ENCODE data around the gene ILF3.

The ILF3 gene

GRCh38 chr19:10653732-10654609, at the start of gene ILF3:
TSS of gene ILF3 (plus strand) at chr19:10654346. CDS start at chr19:10670606, 16,260 bp downstream.
- DNase-seq = peak; percentile 98

DNA sequence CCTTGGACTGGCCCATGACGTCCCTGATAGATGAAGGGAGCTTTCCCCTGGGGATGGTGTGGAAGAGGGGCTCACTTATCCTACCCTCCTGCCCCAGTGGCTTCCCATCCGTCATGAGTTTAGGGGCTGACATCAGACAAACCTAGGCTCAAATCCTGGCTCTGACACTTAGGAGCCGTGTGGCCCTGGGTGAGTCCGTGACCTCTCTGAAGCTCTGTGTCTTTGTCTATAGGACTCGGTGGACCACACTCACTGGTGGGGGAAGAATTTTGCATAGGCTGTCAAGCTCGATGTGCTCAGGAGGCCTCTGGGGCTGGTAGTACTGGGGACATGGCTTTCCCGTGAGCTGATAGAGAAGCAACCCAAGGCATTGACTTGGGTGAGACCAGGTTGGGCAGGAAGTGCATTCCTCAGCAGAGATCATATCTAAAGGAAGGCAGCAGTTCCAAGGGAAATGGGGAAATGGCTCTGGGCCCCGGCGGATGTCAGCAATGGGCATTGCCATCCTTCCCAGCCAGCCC, 49.6 kb upstream of the ILF3 start:
- no peak for DNase-seq

- no peak for DNase-seq
Observed at GRCh38 chr19:10611907-10612306, 42.2 kb upstream of the ILF3 start.

- no peak for DNase-seq
Observed at GRCh38 chr19:10612499-10613119, 41.5 kb upstream of the ILF3 start.

GRCh38 chr19:10615429-10616023, 38.6 kb upstream of the ILF3 start:
- no peak for DNase-seq

DNA sequence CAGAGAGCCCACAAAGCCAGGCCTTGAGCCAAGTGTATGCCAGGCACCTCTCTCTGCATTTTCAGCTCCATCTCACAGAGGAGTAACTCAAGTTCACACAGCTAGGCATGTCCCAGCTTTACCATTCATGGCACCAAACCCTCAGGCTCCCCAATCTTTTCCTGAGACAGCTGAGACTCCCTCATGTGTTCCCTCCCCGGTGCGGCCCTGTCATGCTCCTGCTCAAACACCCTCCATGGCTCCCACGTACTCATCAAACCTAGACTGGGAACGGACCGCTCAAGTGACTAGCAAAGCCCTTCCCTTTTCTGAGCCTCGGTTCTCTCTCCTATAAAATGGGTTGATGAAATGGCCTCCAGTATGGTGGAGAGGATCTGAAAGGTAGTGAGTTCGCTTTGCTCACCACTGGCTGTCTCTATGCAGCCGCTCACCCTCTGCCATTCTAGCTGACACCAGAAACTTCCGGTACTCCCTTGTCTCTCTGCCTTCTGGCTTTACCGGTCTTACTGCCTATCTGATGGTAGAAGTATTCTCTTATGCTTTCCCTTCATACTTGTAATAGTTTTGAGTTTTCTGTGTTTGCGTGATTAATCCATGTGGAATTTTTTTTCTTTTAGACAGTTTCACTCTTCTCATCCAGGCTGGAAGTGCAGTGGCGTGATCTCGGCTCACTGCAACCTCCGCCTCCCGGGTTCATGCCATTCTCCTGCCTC, 36.6 kb upstream of the ILF3 start:
- DNase-seq = no peak

- DNase-seq = no peak
Observed at GRCh38 chr19:10618846-10619245, 35.3 kb upstream of the ILF3 start.

GRCh38 chr19:10620786-10621185, 33.4 kb upstream of the ILF3 start:
- no peak for DNase-seq

DNA sequence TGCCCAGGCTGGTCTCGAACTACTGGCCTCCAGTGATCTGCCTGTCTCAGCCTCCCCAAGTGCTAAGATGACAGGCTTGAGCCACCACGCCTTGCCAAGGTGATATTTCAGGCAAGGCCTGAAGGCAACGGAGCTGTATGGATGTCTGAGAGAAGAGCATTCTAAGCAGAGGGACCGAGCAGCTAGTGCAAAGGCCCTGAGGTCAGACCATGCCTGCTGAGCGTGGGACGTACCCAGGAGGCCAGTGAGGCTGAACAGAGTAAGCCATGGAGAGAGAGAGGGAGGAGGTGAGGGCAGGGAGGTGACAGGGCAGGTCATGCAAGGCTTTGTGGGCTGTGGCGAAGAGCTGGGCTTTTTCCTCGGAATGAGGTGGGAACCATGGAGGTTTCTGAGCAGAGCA, 32.2 kb upstream of the ILF3 start:
- no peak for DNase-seq

DNA sequence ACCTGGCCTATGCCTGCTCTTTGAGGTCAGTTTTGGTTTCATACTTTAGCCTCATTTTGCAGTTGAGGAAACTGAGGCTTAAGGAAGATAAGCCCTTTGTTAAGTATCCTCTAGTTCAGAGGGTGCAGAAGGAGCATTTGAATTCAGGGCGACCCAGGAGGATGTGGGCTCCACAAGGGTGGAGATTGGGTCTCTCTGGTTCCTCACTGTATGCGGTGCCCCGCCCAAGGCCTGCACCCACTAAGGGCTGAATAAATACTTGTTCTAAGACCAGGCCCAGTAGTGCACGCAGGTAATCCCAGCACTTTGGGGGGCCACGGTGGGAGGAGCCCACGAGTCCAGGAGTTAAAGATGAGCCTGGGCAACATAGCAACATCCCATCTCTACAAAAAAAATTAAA, 29.6 kb upstream of the ILF3 start:
- no peak for DNase-seq

DNA sequence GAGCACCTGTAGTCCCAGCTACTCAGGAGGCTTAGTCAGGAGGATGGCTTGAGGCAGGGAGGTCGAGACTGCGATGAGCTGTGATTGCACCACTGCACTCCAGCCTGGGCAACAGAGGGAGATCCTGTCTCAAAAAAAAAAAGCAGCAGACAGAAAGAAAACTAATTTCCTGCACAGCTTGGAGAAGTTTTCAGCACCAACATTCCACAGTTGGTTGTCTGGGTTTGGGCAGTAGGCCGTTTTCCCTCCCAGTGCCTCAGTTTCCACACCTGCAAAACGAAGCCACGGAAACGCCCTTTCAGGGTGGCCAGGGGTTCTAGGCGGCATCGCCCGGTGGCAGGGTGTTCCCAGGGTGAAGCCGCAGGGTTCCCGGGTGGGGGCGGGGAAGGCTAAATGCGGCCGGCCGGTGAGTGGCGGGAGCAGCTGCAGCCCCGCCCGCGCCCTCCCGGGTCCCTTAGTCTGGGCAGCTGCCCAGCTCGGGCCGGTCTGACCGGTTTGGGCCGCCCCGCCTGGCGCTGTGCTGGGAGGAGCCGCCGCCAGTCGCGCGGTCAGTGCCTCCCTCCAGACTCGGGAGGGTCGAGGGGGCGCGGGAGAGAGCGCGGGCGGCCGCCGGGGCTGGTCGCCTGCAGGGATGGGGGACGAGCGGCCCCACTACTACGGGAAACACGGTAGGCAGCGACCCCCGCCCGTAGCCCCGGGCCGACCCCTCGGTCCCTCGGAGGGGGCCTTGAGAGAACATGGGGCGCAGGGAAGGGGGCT, 29.0 kb upstream of the ILF3 start, which contains the start of gene SLC44A2:
TSS of gene SLC44A2 (plus strand) at position 551 of the 759 bp plus-strand sequence. CDS start at position 632, 81 bp downstream.
- DNase-seq = no peak

DNA sequence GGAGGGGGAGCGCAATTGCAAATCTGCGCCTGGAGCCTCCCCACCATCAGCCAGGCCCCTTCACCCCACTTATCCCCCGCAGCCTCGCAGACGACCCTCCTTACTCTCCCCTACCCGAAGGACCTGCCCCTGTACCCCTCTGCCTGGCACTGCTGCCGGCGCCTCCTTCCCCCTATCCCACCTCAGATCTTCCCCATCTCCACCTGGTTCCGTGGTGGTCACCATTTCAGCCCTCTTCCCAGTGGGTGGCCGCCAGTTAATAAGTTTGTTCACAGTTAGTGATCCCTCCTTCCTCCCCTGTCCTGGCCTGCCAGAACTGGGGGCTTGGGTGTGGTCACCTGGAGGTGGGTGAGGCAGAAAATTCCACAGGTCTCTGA, 28.4 kb upstream of the ILF3 start:
- no peak for DNase-seq

GRCh38 chr19:10631874-10632273, 22.3 kb upstream of the ILF3 start:
- DNase-seq = no peak

- no peak for DNase-seq
Observed at GRCh38 chr19:10634430-10634829, 19.7 kb upstream of the ILF3 start.

DNA sequence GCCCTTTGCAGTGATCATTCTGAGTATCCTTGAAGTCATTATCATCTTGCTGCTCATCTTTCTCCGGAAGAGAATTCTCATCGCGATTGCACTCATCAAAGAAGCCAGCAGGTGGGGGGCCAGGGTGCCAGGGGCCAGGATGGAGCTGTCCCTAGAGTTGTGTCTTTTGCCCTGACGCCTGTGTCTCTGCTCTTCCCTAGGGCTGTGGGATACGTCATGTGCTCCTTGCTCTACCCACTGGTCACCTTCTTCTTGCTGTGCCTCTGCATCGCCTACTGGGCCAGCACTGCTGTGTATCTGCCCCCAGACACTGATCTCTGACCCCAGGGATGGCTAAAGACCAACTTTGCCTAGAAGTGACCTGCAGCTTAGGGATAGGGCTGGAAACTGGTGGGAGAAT, 19.2 kb upstream of the ILF3 start:
- no peak for DNase-seq

DNA sequence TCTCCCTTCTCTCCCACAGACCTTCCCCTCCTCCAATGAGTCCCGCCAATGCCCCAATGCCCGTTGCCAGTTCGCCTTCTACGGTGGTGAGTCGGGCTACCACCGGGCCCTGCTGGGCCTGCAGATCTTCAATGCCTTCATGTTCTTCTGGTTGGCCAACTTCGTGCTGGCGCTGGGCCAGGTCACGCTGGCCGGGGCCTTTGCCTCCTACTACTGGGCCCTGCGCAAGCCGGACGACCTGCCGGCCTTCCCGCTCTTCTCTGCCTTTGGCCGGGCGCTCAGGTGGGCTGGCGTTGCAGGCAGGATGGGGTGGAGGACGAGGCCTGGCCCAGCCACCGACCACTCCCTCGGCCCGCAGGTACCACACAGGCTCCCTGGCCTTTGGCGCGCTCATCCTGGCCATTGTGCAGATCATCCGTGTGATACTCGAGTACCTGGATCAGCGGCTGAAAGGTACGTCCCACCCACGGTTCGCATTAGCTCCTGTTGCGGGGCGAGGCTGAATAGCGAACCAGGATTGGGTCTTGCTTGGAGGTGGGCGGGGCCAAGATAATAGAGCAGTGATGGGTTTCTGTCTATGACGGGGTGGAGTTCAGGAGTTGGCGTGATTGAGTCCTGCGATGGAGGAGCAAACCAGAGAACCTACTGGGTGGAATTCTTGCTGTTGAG, 17.7 kb upstream of the ILF3 start:
- DNase-seq = no peak

DNA sequence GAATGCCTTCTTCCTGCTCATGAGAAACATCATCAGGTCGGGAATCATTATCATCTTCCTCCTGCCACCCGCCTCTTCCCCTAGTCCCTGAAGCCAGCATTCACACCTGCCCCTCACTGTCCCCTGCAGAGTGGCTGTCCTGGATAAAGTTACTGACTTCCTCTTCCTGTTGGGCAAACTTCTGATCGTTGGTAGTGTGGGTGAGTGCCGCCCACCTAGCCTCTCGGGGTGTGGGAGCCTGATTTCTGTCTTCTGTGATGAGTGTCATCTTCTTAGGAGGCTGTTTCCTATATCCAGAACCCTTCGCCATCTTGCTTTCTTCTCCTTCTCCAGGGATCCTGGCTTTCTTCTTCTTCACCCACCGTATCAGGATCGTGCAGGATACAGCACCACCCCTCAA, 16.3 kb upstream of the ILF3 start:
- no peak for DNase-seq

- no peak for DNase-seq
Observed at GRCh38 chr19:10639836-10640235, 14.3 kb upstream of the ILF3 start.

DNA sequence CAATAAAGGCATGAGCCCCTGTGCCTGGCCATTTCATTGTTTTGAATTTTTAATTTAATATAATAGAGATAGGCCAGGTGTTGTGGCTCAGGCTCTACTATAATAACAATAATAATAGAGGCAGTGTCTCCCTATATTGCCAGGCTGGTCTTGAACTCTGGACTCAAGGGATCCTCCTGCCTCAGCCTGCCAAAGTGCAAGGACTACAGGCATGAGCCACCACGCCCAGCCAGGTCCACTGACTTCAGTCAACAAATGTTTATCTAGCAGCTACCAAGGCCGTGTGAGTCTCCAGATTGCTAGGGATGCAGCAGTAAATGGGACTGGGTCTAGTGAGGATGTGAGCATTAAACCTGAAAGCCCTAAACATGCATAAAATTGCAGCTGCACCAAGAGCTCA, 13.8 kb upstream of the ILF3 start:
- DNase-seq = no peak

DNA sequence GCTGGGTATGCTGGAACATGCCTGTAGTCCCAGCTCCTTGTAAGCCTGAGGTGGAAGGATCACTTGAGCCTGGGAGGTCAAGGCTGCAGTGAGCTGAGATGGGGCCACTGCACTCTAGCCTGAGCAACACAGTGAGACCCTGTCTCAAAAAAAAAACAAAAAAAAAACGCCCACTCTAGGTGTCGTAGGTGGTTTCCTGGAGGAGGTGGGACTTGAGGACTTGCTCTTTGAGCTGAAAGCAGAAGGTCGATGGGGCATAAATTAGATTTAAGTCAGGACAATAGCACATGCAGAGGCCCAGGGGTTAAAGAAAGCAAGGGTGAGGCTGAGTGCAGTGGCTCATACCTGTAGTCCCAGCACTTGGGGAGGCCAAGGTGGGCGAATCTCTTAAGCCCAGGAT, 12.9 kb upstream of the ILF3 start:
- no peak for DNase-seq

GRCh38 chr19:10642473-10643171, 11.5 kb upstream of the ILF3 start:
- DNase-seq = no peak
